OCI-LY7 (cell line): ENCODE results near the gene UBA52. TPM values are rescaled to one million over a fixed set of nuclear protein-coding genes. Genes with fewer than 3 reads are reported as not detected.

Source experiments
- BruUV-seq: library from RNA; stranded (reverse); fragments of 400-500 nt; replicated peaks from 2 replicates; lab custom pipeline; 2021; lab: Mats Ljungman, UMichigan
- CTCF ChIA-PET: fragments of 300-600 bp; sonication (Branson Sonifier 250); formaldehyde crosslinking; loops from one replicate; lab custom pipeline; 2022; ENCODE audit warnings: antibody characterized with exemption; ENCODE audit not compliant: unreplicated experiment; lab: Charles Lee
- POLR2A ChIA-PET: fragments of 300-600 bp; sonication (Branson Sonifier 250); formaldehyde crosslinking; loops from one replicate; lab custom pipeline; 2022; ENCODE audit warnings: antibody characterized with exemption; lab: Charles Lee
- DNase-seq: peaks from one replicate; pipeline ENCODE4 v3.0.0-alpha.2; 2015; ENCODE audit warnings: low spot score
- H2AFZ ChIP-seq: fragments of 200-600 bp; sonication (generic), shearing (Covaris generic); 2 replicates; pipeline ENCODE4 v1.6.1; 2014; ENCODE audit warnings: mild to moderate bottlenecking, antibody characterized with exemption, low read length, moderate library complexity
- H3K27ac ChIP-seq: fragments of 200-600 bp; sonication (generic); 2 replicates; pipeline ENCODE4 v1.5.1; 2014; ENCODE audit warnings: mixed run types, low read depth, mild to moderate bottlenecking, moderate library complexity, low read length, inconsistent platforms; ENCODE audit not compliant: poor library complexity, severe bottlenecking
- H3K36me3 ChIP-seq: fragments of 200-600 bp; sonication (generic); 2 replicates; pipeline ENCODE4 v1.6.1; 2014; ENCODE audit warnings: mild to moderate bottlenecking, antibody characterized with exemption, low read length, moderate library complexity, mixed read lengths; ENCODE audit not compliant: insufficient read depth
- H3K4me1 ChIP-seq: fragments of 200-600 bp; sonication (generic); 2 replicates; pipeline ENCODE4 v1.5.1; 2014; ENCODE audit warnings: mild to moderate bottlenecking, low read length; ENCODE audit not compliant: insufficient read depth, poor library complexity, severe bottlenecking
- H3K4me2 ChIP-seq: fragments of 200-600 bp; sonication (generic); 2 replicates; pipeline ENCODE4 v1.6.1; 2014; ENCODE audit warnings: mild to moderate bottlenecking, low read length
- H3K4me3 ChIP-seq: fragments of 200-600 bp; sonication (generic); 2 replicates; pipeline ENCODE4 v1.5.1; 2014; ENCODE audit warnings: mild to moderate bottlenecking, low read depth, low read length; ENCODE audit not compliant: poor library complexity, severe bottlenecking
- H3K79me2 ChIP-seq: fragments of 200-600 bp; sonication (generic); 2 replicates; pipeline ENCODE4 v1.6.1; 2016; ENCODE audit warnings: low read depth, mild to moderate bottlenecking, low read length, moderate library complexity, mixed read lengths; ENCODE audit not compliant: insufficient read depth
- H3K9me2 ChIP-seq: fragments of 200-600 bp; sonication (generic); 2 replicates; pipeline ENCODE4 v1.6.1; 2016; ENCODE audit warnings: mild to moderate bottlenecking, low read length, mixed read lengths; ENCODE audit not compliant: insufficient read depth
- H3K9me3 ChIP-seq: fragments of 200-600 bp; sonication (generic); 2 replicates; pipeline ENCODE4 v1.6.1; 2014; ENCODE audit warnings: mild to moderate bottlenecking, mixed run types, low read length, mixed read lengths
- H4K20me1 ChIP-seq: fragments of 200-600 bp; sonication (generic); 2 replicates; pipeline ENCODE4 v1.6.1; 2014; ENCODE audit warnings: mild to moderate bottlenecking, antibody characterized with exemption, low read length, moderate library complexity, mixed read lengths; ENCODE audit not compliant: insufficient read depth
- EZH2phosphoT487 ChIP-seq: fragments of 200-600 bp; sonication (generic); IDR thresholded peaks from 2 replicates; pipeline ENCODE4 v1.6.1; 2018; ENCODE audit warnings: low read depth, borderline replicate concordance, mild to moderate bottlenecking, mixed run types, antibody characterized with exemption, low read length, moderate library complexity, mixed read lengths
- intact Hi-C: fragments of 100-400 bp; cut with micrococcal nuclease; formaldehyde crosslinking; loops from one replicate; pipeline ENCODE4 v1.10.0; 2022; ENCODE audit not compliant: unreplicated experiment
- total RNA-seq, 2 experiments: library from RNA; depleted of rRNA in 1 of 2; stranded (reverse); fragments of >200 nt in 1 of 2; shearing (Covaris generic) in 1 of 2; gene quantifications; 2 replicates each; pipeline ENCODE4 v1.2.3, GENCODE V29; 2014 to 2022
- TF ChIP-seq, protein P1 (sequence below): fragments of 200-600 bp; sonication (generic); conservative IDR thresholded peaks from 2 replicates; pipeline ENCODE4 v1.5.1; 2014; ENCODE audit warnings: mild to moderate bottlenecking, antibody characterized with exemption, low read length, moderate library complexity, mixed read lengths

UBA52 gene
- total RNA-seq, 2 experiments from 2014 or later, result 1,496 to 1,580 TPM

GRCh38 chr19:18536475-18536874 lies 35.2 kb upstream of the UBA52 start:
- ChIA-PET POLR2A (no interaction called here), CTCF (no interaction called here)
- Histone ChIP-seq H3K27ac (no peak overlapping the region), H2AFZ (no peak overlapping the region), H3K36me3 (peaks cover 66% of the 10 kb centered on the region), H3K4me1 (no peaks in the 10 kb centered on the region), H4K20me1 (no peaks in the 10 kb centered on the region), H3K4me3 (no peak overlapping the region), H3K4me2 (no peak overlapping the region), H3K79me2 (no peaks in the 10 kb centered on the region), H3K9me2 (no peaks in the 10 kb centered on the region), H3K9me3 (no peaks in the 10 kb centered on the region)
- no peak for DNase-seq
- BruUV-seq, result no TSS peak
- TF ChIP-seq, protein P1, sequence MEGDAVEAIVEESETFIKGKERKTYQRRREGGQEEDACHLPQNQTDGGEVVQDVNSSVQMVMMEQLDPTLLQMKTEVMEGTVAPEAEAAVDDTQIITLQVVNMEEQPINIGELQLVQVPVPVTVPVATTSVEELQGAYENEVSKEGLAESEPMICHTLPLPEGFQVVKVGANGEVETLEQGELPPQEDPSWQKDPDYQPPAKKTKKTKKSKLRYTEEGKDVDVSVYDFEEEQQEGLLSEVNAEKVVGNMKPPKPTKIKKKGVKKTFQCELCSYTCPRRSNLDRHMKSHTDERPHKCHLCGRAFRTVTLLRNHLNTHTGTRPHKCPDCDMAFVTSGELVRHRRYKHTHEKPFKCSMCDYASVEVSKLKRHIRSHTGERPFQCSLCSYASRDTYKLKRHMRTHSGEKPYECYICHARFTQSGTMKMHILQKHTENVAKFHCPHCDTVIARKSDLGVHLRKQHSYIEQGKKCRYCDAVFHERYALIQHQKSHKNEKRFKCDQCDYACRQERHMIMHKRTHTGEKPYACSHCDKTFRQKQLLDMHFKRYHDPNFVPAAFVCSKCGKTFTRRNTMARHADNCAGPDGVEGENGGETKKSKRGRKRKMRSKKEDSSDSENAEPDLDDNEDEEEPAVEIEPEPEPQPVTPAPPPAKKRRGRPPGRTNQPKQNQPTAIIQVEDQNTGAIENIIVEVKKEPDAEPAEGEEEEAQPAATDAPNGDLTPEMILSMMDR, result no peak
- TF ChIP-seq EZH2phosphoT487, result no peak
- intact Hi-C loops, result no loop called here

GRCh38 chr19:18537431-18537830 lies 34.2 kb upstream of the UBA52 start:
- H3K36me3 ChIP-seq, result peaks cover 66% of the 10 kb centered on the region

DNA sequence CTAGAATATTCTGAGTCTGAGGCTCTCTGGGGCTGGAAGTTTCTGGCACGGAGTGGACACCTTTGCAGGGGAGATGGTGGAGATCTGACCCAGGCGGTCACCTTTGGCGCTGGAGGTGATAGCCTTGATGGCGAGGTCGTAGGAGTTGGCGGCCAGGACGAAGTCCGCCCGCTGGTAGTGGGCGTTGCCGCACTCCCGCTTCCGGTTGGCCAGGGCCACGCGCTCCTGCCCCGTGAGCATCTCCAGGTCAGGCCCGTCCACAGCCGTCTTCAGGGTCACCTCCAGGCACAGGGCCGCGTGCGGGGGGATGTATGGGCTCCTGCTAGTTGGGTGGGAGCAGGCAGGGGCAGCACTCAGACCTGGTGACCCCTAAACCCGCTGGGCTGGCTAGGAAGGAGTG lies 33.5 kb upstream of the UBA52 start:
- Histone ChIP-seq H3K9me2 (no peaks in the 10 kb centered on the region), H3K4me3 (no peak overlapping the region), H3K4me2 (no peak overlapping the region), H3K4me1 (peaks cover 8% of the 10 kb centered on the region), H3K36me3 (peaks cover 60% of the 10 kb centered on the region), H3K9me3 (no peaks in the 10 kb centered on the region), H4K20me1 (no peaks in the 10 kb centered on the region), H2AFZ (no peak overlapping the region), H3K79me2 (peaks cover 12% of the 10 kb centered on the region), H3K27ac (no peak overlapping the region)
- TF ChIP-seq EZH2phosphoT487, result no peak
- TF ChIP-seq, protein P1, result no peak
- DNase-seq, result no peak
- intact Hi-C loops, result no loop called here
- CTCF ChIA-PET, result interaction anchor here (0.5 kb wide), 1 partner anchor 51 kb away, joined by 3 read pairs; no protein-coding TSS in a partner anchor
- POLR2A ChIA-PET, result no interaction called here
- BruUV-seq, result no TSS peak

More at GRCh38 chr19:18537431-18537830, 34.2 kb upstream of the UBA52 start:
- ChIA-PET CTCF (no interaction called here), POLR2A (interaction anchor here (0.6 kb wide), 1 partner anchor 20 kb away, joined by 9 read pairs; no protein-coding TSS in a partner anchor)
- no peak overlapping the region for H3K27ac ChIP-seq
- no TSS peak for BruUV-seq
- peaks cover 9% of the 10 kb centered on the region for H3K79me2 ChIP-seq
- no peak for TF ChIP-seq EZH2phosphoT487
- TF ChIP-seq, protein P1, result no peak
- H3K4me2 ChIP-seq, result no peak overlapping the region
- H4K20me1 ChIP-seq, result no peaks in the 10 kb centered on the region
- H2AFZ ChIP-seq, result no peak overlapping the region
- H3K4me1 ChIP-seq, result peaks cover 7% of the 10 kb centered on the region
- no peak for DNase-seq
- no peaks in the 10 kb centered on the region for H3K9me2 ChIP-seq
- intact Hi-C loops, result no loop called here
- no peaks in the 10 kb centered on the region for H3K9me3 ChIP-seq
- no peak overlapping the region for H3K4me3 ChIP-seq
